H9 (cell line): ENCODE data around the gene CDS2. TPM values are rescaled to one million over a fixed set of nuclear protein-coding genes. Genes with fewer than 3 reads are reported as not detected.

Experiments
- DNase-seq: peaks from one replicate; pipeline ENCODE4 v3.0.0-alpha.2; 2017
- H2AFZ ChIP-seq: one replicate; pipeline ENCODE4 v1.6.1; 2013; ENCODE audit warnings: mild to moderate bottlenecking, low read length, control low read depth, moderate library complexity
- H2AK5ac ChIP-seq: 2 replicates; pipeline ENCODE4 v1.6.1; 2013; ENCODE audit warnings: low read length, control low read depth, mixed read lengths; ENCODE audit not compliant: insufficient read length
- H2BK120ac ChIP-seq: one replicate; pipeline ENCODE4 v1.6.1; 2013; ENCODE audit warnings: low read depth, mild to moderate bottlenecking, low read length, control low read depth, inconsistent platforms; ENCODE audit not compliant: poor library complexity, severe bottlenecking
- H2BK12ac ChIP-seq: 2 replicates; pipeline ENCODE4 v1.6.1; 2013; ENCODE audit warnings: low read length, control low read depth, mixed read lengths, low read depth; ENCODE audit not compliant: insufficient read length
- H2BK15ac ChIP-seq: 2 replicates; pipeline ENCODE4 v1.6.1; 2013; ENCODE audit warnings: low read depth, low read length, control low read depth
- H2BK20ac ChIP-seq: one replicate; pipeline ENCODE4 v1.6.1; 2013; ENCODE audit warnings: low read depth, mild to moderate bottlenecking, low read length, control low read depth, inconsistent platforms; ENCODE audit not compliant: poor library complexity, severe bottlenecking
- H2BK5ac ChIP-seq: 2 replicates; pipeline ENCODE4 v1.6.1; 2013; ENCODE audit warnings: low read length, control low read depth, mixed read lengths; ENCODE audit not compliant: insufficient read length
- H3K14ac ChIP-seq: 2 replicates; pipeline ENCODE4 v1.6.1; 2013; ENCODE audit warnings: low read length, control low read depth; ENCODE audit not compliant: insufficient read depth
- H3K18ac ChIP-seq: 2 replicates; pipeline ENCODE4 v1.6.1; 2013; ENCODE audit warnings: low read depth, mild to moderate bottlenecking, mixed read lengths, low read length, control low read depth; ENCODE audit not compliant: insufficient read length
- H3K23ac ChIP-seq: 2 replicates; pipeline ENCODE4 v1.6.1; 2013; ENCODE audit warnings: low read length, control low read depth, mixed read lengths, low read depth; ENCODE audit not compliant: insufficient read length
- H3K23me2 ChIP-seq: 2 replicates; pipeline ENCODE4 v1.6.1; 2013; ENCODE audit warnings: low read depth, mild to moderate bottlenecking, mixed read lengths, low read length, control low read depth; ENCODE audit not compliant: insufficient read length, poor library complexity, severe bottlenecking
- H3K27ac ChIP-seq: 2 replicates; pipeline ENCODE4 v1.5.1; 2013; ENCODE audit warnings: low read length, control low read depth, mixed read lengths, low read depth; ENCODE audit not compliant: insufficient read length
- H3K27me3 ChIP-seq: 2 replicates; pipeline ENCODE4 v1.6.1; 2013; ENCODE audit warnings: low read length, control low read depth, inconsistent platforms; ENCODE audit not compliant: insufficient read depth
- H3K4ac ChIP-seq: 2 replicates; pipeline ENCODE4 v1.6.1; 2013; ENCODE audit warnings: low read depth, mild to moderate bottlenecking, control low read depth, inconsistent platforms, low read length, moderate library complexity
- H3K4me1 ChIP-seq: 2 replicates; pipeline ENCODE4 v1.6.1; 2013; ENCODE audit warnings: low read length, control low read depth, inconsistent platforms; ENCODE audit not compliant: insufficient read depth
- H3K4me2 ChIP-seq: 2 replicates; pipeline ENCODE4 v1.6.1; 2013; ENCODE audit warnings: low read length, control low read depth, mixed read lengths; ENCODE audit not compliant: insufficient read length, insufficient read depth
- H3K56ac ChIP-seq: 2 replicates; pipeline ENCODE4 v1.6.1; 2013; ENCODE audit warnings: low read depth, mild to moderate bottlenecking, mixed read lengths, low read length, control low read depth; ENCODE audit not compliant: insufficient read length
- H3K79me1 ChIP-seq: 2 replicates; pipeline ENCODE4 v1.6.1; 2013; ENCODE audit warnings: low read depth, mild to moderate bottlenecking, moderate library complexity, low read length, control low read depth, inconsistent platforms; ENCODE audit not compliant: insufficient read depth, poor library complexity, severe bottlenecking
- H3K79me2 ChIP-seq: 2 replicates; pipeline ENCODE4 v1.6.1; 2013; ENCODE audit warnings: low read length, control low read depth, inconsistent platforms; ENCODE audit not compliant: insufficient read depth
- H3K9ac ChIP-seq: 2 replicates; pipeline ENCODE4 v1.6.1; 2013; ENCODE audit warnings: low read length, control low read depth, mixed read lengths; ENCODE audit not compliant: insufficient read length; ENCODE audit errors: extremely low read depth
- H3K9me3 ChIP-seq: one replicate; pipeline ENCODE4 v1.6.1; 2013; ENCODE audit warnings: low read depth, low read length, inconsistent platforms; ENCODE audit not compliant: control insufficient read depth
- H3T11ph ChIP-seq: one replicate; pipeline ENCODE4 v1.6.1; 2013; ENCODE audit warnings: mild to moderate bottlenecking, low read length, control low read depth, inconsistent platforms
- H4K20me1 ChIP-seq: one replicate; pipeline ENCODE4 v1.6.1; 2013; ENCODE audit not compliant: control insufficient read depth, insufficient read length, insufficient read depth
- H4K5ac ChIP-seq: 2 replicates; pipeline ENCODE4 v1.6.1; 2013; ENCODE audit warnings: low read depth, mild to moderate bottlenecking, mixed read lengths, low read length, control low read depth; ENCODE audit not compliant: insufficient read length
- H4K8ac ChIP-seq: replicated peaks from 2 replicates; pipeline ENCODE4 v1.6.1; 2013; ENCODE audit warnings: low read length, control low read depth, mixed read lengths, low read depth; ENCODE audit not compliant: insufficient read length
- H4K91ac ChIP-seq: 2 replicates; pipeline ENCODE4 v1.6.1; 2013; ENCODE audit warnings: low read depth, mild to moderate bottlenecking, moderate library complexity, mixed read lengths, low read length, control low read depth; ENCODE audit not compliant: insufficient read length
- H3K27ac Mint-ChIP-seq, 3 experiments: 2 replicates in 2 of 3; 3 replicates in 1 of 3; pipeline ENCODE4 v1.8.0; 2020 to 2021; ENCODE audit warnings: mixed read lengths in 3 of 3, mild to moderate bottlenecking in 1 of 3, moderate library complexity in 1 of 3
- H3K27me3 Mint-ChIP-seq: 2 replicates; pipeline ENCODE4 v1.8.0; 2021; ENCODE audit warnings: low read depth, mild to moderate bottlenecking, moderate library complexity, mixed read lengths
- H3K36me3 Mint-ChIP-seq, 3 experiments: 2 replicates in 2 of 3; 3 replicates in 1 of 3; pipeline ENCODE4 v1.8.0; 2020 to 2021; ENCODE audit warnings: low read depth in 3 of 3, mixed read lengths in 3 of 3; ENCODE audit not compliant: insufficient read depth in 1 of 3
- H3K4me1 Mint-ChIP-seq, 2 experiments: 2 replicates each; pipeline ENCODE4 v1.8.0; 2020; ENCODE audit warnings: mixed read lengths in 2 of 2
- H3K4me3 Mint-ChIP-seq, 2 experiments: 2 replicates in 1 of 2; 3 replicates in 1 of 2; pipeline ENCODE4 v1.8.0; 2020 to 2021; ENCODE audit warnings: mild to moderate bottlenecking in 2 of 2, mixed read lengths in 2 of 2, moderate library complexity in 1 of 2
- H3K9me3 Mint-ChIP-seq, 2 experiments: 2 replicates in 1 of 2; 3 replicates in 1 of 2; pipeline ENCODE4 v1.8.0; 2020; ENCODE audit warnings: mild to moderate bottlenecking in 2 of 2, mixed read lengths in 2 of 2, moderate library complexity in 1 of 2
- CTCF ChIP-seq: fragments of 200-600 bp; sonication (generic); conservative IDR thresholded peaks from 3 replicates; pipeline ENCODE4 v1.8.0; 2021; ENCODE audit warnings: antibody characterized with exemption, mild to moderate bottlenecking
- WGBS: extraction: QIAGEN DNeasy Blood & Tissue Kit; methylation state at CpG from one replicate; pipeline ENCODE4 v1.1.7; 2013; ENCODE audit warnings: missing lambda C conversion rate, low lambda C conversion rate, mixed read lengths; ENCODE audit not compliant: insufficient read length; ENCODE audit errors: extremely low coverage; 5-methylcytosine and 5-hydroxymethylcytosine counted together
- total RNA-seq: library from RNA; stranded (reverse); gene quantifications from 2 replicates; pipeline ENCODE4 v1.2.1, GENCODE V29; 2021

CDS2 gene
- total RNA-seq, 1 experiment from 2014 or later: 63.2 TPM

- peak overlapping the region; percentile 86 for H3K4ac ChIP-seq
- no CpG with 5 or more reads among the region's 4 CpGs for whole genome bisulfite sequencing
- no peak overlapping the region for H2BK20ac ChIP-seq
- peaks cover 11% of the 10 kb centered on the region; the same call in 1 of the 2 replicates for H3K79me2 ChIP-seq
- no peak overlapping the region for H4K91ac ChIP-seq
- no peak overlapping the region for H3K27ac ChIP-seq
- H3T11ph ChIP-seq: no peak overlapping the region
- no peak overlapping the region for H4K5ac ChIP-seq
- DNase-seq: no peak
- Mint-ChIP-seq H3K4me1 (peaks cover 12 to 15% of the 10 kb centered on the region in 2 experiments), H3K36me3 (0 out of 7 replicates have a peak, but pooled peaks cover 0 to 2% (median 0%) of the 10 kb centered on the region in 3 experiments), H3K27me3 (no peaks in the 10 kb centered on the region; the same call in 1 of the 2 replicates), H3K4me3 (no peak overlapping the region), H3K27ac (peak overlapping the region; percentile 70 to 83 (median 70); a peak in 3 of 7 replicates), H3K9me3 (no peaks in the 10 kb centered on the region)
- no peaks in the 10 kb centered on the region for H3K27me3 ChIP-seq
- H3K56ac ChIP-seq: no peak overlapping the region
- no peak overlapping the region for H2AK5ac ChIP-seq
- H2BK5ac ChIP-seq: no peak overlapping the region
- H3K23me2 ChIP-seq: no peaks in the 10 kb centered on the region
- TF ChIP-seq CTCF: no peak
- no peak overlapping the region for H4K8ac ChIP-seq
- H3K79me1 ChIP-seq: peaks cover 10% of the 10 kb centered on the region
- 0 out of 2 replicates have a peak overlapping the region, but pooled peaks have one; percentile 21 for H3K14ac ChIP-seq
- H2AFZ ChIP-seq: no peak overlapping the region
- no peak overlapping the region for H3K23ac ChIP-seq
- H3K4me1 ChIP-seq: no peaks in the 10 kb centered on the region; the same call in 1 of the 2 replicates
- no peak overlapping the region for H3K4me2 ChIP-seq
- H2BK15ac ChIP-seq: no peak overlapping the region
- peaks cover 6% of the 10 kb centered on the region for H4K20me1 ChIP-seq
- no peak overlapping the region for H3K18ac ChIP-seq
- no peak overlapping the region for H2BK120ac ChIP-seq
- no peaks in the 10 kb centered on the region for H3K9me3 ChIP-seq
- no peak overlapping the region for H3K9ac ChIP-seq
- H2BK12ac ChIP-seq: no peak overlapping the region
These were observed 8.7 kb downstream of the CDS2 start for GRCh38 chr20:5135363-5136012.
